HepG2 (cell line): ENCODE measurements around the gene RMI2. TPM values are rescaled to one million over a fixed set of nuclear protein-coding genes. Genes with fewer than 3 reads are reported as not detected.
A peak's percentile ranks its signal among the peaks of the same experiment; 100 is the strongest.

Source experiments
- CEBPG ChIP-seq: IDR thresholded peaks from 2 replicates; pipeline ENCODE4 v1.6.1; 2016
- GLI4 ChIP-seq: sonication (generic); formaldehyde crosslinking; IDR thresholded peaks from 2 replicates; pipeline ENCODE4 v1.5.1; 2020; ENCODE audit warnings: missing genetic modification reagents, mild to moderate bottlenecking, moderate library complexity, borderline replicate concordance
- ISL2 ChIP-seq: sonication (generic); formaldehyde crosslinking; IDR thresholded peaks from 2 replicates; pipeline ENCODE4 v1.5.0; 2020; ENCODE audit warnings: missing genetic modification reagents
- KMT2A ChIP-seq: sonication (generic); formaldehyde crosslinking; IDR thresholded peaks from 2 replicates; pipeline ENCODE4 v1.4.0; 2020; ENCODE audit warnings: missing genetic modification reagents
- MAZ ChIP-seq, 2 experiments: sonication (generic) in 1 of 2; formaldehyde crosslinking in 1 of 2; IDR thresholded peaks; 2 replicates each; pipeline versions ENCODE4 v1.5.0 to v1.6.1; 2012 to 2020; ENCODE audit warnings: low read depth in 2 of 2, mild to moderate bottlenecking in 2 of 2, borderline replicate concordance in 1 of 2, improper control_type of control experiment in 1 of 2, low read length in 1 of 2, missing genetic modification reagents in 1 of 2, moderate library complexity in 1 of 2
- MED13 ChIP-seq: sonication (generic); formaldehyde crosslinking; IDR thresholded peaks from 2 replicates; pipeline ENCODE4 v1.5.0; 2020; ENCODE audit warnings: missing genetic modification reagents
- MXD4 ChIP-seq: IDR thresholded peaks from 2 replicates; pipeline ENCODE4 v1.6.1; 2016; ENCODE audit warnings: mild to moderate bottlenecking, missing biosample characterization, missing genetic modification reagents
- SATB2 ChIP-seq: sonication (generic); formaldehyde crosslinking; IDR thresholded peaks from 2 replicates; pipeline ENCODE4 v1.5.0; 2020; ENCODE audit warnings: missing genetic modification reagents
- TOPORS ChIP-seq: sonication (generic); formaldehyde crosslinking; IDR thresholded peaks from 2 replicates; pipeline ENCODE4 v1.8.0; 2023; ENCODE audit warnings: mild to moderate bottlenecking, missing genetic modification reagents
- ZNF382 ChIP-seq: sonication (generic); formaldehyde crosslinking; IDR thresholded peaks from 2 replicates; pipeline ENCODE4 v1.5.0; 2020; ENCODE audit warnings: missing genetic modification reagents, mild to moderate bottlenecking, borderline replicate concordance
- ZNF564 ChIP-seq: sonication (generic); formaldehyde crosslinking; IDR thresholded peaks from 2 replicates; pipeline ENCODE4 v1.8.1; 2023; ENCODE audit warnings: mild to moderate bottlenecking, missing genetic modification reagents
- ZNF569 ChIP-seq: sonication (generic); formaldehyde crosslinking; IDR thresholded peaks from 2 replicates; pipeline ENCODE4 v1.5.0; 2020; ENCODE audit warnings: mild to moderate bottlenecking, missing genetic modification reagents, moderate library complexity, borderline replicate concordance
- ZNF776 ChIP-seq: sonication (generic); formaldehyde crosslinking; IDR thresholded peaks from 2 replicates; pipeline ENCODE4 v1.4.0; 2020; ENCODE audit warnings: mild to moderate bottlenecking, missing genetic modification reagents
- polyA plus RNA-seq, 8 experiments: library from polyadenylated mRNA; depleted of rRNA in 3 of 8; stranded (reverse) in 7 of 8; unstranded in 1 of 8; fragments of >200 nt; fragmentation: Illumina TruSeq in 4 of 8; extraction: Trizol in 4 of 8; gene quantifications; 2 replicates each; pipeline versions ENCODE4 v1.2.1 to v1.2.3, GENCODE V29; 2011 to 2016; ENCODE audit warnings: low read depth in 4 of 8, missing spikeins in 1 of 8, mixed read lengths in 1 of 8; ENCODE audit not compliant: insufficient read depth in 1 of 8
- total RNA-seq, 5 experiments: library from RNA; depleted of rRNA; stranded (reverse); fragments of >200 nt; fragmentation: Illumina TruSeq; extraction: Trizol; gene quantifications; 2 replicates each; pipeline ENCODE4 v1.2.3, GENCODE V29; 2016; ENCODE audit warnings: low read depth in 1 of 5
- TF ChIP-seq, protein P1 (sequence below), 2 experiments: fragments of 450-650 bp in 1 of 2; sonication (generic) in 1 of 2; formaldehyde crosslinking in 1 of 2; IDR thresholded peaks; 2 replicates each; pipeline versions ENCODE4 v1.6.1 to v1.8.0; 2016 to 2022; ENCODE audit warnings: antibody characterized with exemption in 1 of 2, mild to moderate bottlenecking in 1 of 2, missing genetic modification reagents in 1 of 2
- TF ChIP-seq, protein P2 (sequence below): IDR thresholded peaks from 2 replicates; pipeline ENCODE4 v1.6.1; 2016; ENCODE audit warnings: low read depth, control low read depth
- TF ChIP-seq, protein P3 (sequence below): sonication (generic); formaldehyde crosslinking; IDR thresholded peaks from 2 replicates; pipeline ENCODE4 v1.4.0; 2020; ENCODE audit warnings: missing genetic modification reagents, borderline replicate concordance
- TF ChIP-seq, protein P4 (sequence below): IDR thresholded peaks from 2 replicates; pipeline ENCODE4 v1.6.1; 2012; ENCODE audit warnings: inconsistent platforms

Gene RMI2
- total and polyA plus RNA-seq, 2 of the 13 experiments (the other 11 are each of a cell fraction or from before 2014, with no cell fraction given): 24.5 to 55.7 TPM

DNA sequence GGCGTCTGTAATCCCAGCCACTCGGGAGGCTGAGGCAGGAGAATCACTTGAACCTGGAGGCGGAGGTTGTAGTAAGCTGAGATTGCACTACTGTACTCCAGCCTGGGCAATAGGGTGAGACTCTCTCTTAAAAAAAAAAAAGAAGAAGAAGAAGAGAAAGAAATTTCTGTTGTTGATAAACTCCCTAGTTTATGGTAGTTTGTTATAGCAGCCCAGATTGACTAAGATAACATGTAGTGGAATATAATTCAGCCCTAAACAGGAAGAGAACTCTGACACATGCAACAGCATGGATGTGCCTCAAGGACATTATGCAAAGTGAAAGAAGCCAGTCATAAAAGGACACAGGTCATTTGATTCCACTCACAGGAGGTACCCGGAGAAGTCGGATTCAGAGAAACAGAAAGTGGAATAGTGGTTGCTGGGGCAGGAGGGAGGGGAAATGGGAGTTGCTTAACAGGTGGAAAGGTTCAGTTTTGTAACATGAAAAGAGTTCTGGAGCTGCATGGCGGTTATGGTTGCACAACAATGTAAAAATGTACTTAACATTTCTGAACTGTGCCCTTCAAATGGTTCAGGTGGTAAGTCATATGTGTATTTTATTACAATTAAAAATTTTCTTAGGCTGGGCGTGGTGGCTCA is 38.1 kb upstream of the RMI2 start (continued):
- TF ChIP-seq, protein P1, sequence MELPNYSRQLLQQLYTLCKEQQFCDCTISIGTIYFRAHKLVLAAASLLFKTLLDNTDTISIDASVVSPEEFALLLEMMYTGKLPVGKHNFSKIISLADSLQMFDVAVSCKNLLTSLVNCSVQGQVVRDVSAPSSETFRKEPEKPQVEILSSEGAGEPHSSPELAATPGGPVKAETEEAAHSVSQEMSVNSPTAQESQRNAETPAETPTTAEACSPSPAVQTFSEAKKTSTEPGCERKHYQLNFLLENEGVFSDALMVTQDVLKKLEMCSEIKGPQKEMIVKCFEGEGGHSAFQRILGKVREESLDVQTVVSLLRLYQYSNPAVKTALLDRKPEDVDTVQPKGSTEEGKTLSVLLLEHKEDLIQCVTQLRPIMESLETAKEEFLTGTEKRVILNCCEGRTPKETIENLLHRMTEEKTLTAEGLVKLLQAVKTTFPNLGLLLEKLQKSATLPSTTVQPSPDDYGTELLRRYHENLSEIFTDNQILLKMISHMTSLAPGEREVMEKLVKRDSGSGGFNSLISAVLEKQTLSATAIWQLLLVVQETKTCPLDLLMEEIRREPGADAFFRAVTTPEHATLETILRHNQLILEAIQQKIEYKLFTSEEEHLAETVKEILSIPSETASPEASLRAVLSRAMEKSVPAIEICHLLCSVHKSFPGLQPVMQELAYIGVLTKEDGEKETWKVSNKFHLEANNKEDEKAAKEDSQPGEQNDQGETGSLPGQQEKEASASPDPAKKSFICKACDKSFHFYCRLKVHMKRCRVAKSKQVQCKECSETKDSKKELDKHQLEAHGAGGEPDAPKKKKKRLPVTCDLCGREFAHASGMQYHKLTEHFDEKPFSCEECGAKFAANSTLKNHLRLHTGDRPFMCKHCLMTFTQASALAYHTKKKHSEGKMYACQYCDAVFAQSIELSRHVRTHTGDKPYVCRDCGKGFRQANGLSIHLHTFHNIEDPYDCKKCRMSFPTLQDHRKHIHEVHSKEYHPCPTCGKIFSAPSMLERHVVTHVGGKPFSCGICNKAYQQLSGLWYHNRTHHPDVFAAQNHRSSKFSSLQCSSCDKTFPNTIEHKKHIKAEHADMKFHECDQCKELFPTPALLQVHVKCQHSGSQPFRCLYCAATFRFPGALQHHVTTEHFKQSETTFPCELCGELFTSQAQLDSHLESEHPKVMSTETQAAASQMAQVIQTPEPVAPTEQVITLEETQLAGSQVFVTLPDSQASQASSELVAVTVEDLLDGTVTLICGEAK (IDR thresholded peaks at IDR 0.05): no peak
- TF ChIP-seq, protein P1 (CRISPR knock-in tag; IDR thresholded peaks at IDR 0.05): no peak; the same call in 1 of the 2 replicates
- TF ChIP-seq, protein P2, sequence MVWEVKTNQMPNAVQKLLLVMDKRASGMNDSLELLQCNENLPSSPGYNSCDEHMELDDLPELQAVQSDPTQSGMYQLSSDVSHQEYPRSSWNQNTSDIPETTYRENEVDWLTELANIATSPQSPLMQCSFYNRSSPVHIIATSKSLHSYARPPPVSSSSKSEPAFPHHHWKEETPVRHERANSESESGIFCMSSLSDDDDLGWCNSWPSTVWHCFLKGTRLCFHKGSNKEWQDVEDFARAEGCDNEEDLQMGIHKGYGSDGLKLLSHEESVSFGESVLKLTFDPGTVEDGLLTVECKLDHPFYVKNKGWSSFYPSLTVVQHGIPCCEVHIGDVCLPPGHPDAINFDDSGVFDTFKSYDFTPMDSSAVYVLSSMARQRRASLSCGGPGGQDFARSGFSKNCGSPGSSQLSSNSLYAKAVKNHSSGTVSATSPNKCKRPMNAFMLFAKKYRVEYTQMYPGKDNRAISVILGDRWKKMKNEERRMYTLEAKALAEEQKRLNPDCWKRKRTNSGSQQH (CRISPR knock-in tag): no peak
- TF ChIP-seq, protein P3, sequence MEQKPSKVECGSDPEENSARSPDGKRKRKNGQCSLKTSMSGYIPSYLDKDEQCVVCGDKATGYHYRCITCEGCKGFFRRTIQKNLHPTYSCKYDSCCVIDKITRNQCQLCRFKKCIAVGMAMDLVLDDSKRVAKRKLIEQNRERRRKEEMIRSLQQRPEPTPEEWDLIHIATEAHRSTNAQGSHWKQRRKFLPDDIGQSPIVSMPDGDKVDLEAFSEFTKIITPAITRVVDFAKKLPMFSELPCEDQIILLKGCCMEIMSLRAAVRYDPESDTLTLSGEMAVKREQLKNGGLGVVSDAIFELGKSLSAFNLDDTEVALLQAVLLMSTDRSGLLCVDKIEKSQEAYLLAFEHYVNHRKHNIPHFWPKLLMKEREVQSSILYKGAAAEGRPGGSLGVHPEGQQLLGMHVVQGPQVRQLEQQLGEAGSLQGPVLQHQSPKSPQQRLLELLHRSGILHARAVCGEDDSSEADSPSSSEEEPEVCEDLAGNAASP (CRISPR knock-in tag): peak; percentile 80; the same call in 1 of the 2 replicates
- TF ChIP-seq ISL2 (CRISPR knock-in tag) (peak; percentile 79), KMT2A (peak; percentile 23; the same call in 1 of the 2 replicates), ZNF382 (CRISPR knock-in tag) (no peak), GLI4 (CRISPR knock-in tag) (no peak), SATB2 (no peak), ZNF569 (no peak), ZNF776 (CRISPR knock-in tag) (no peak), MXD4 (no peak), TOPORS (CRISPR knock-in tag) (0 out of 2 replicates have a peak, but pooled peaks have one; percentile 36), MED13 (no peak; the same call in 1 of the 2 replicates), CEBPG (peak; percentile 99), ZNF564 (CRISPR knock-in tag) (no peak), MAZ (IDR thresholded peaks at IDR 0.05; ENCODE audit: borderline replicate concordance, low read depth, low read length) (no peak; the same call in 1 of the 2 replicates), MAZ (CRISPR knock-in tag; IDR thresholded peaks at IDR 0.05; ENCODE audit: low read depth) (0 out of 2 replicates have a peak, but pooled peaks have one; percentile 77)
- TF ChIP-seq, protein P4, sequence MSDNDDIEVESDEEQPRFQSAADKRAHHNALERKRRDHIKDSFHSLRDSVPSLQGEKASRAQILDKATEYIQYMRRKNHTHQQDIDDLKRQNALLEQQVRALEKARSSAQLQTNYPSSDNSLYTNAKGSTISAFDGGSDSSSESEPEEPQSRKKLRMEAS: peak; percentile 56; the same call in 1 of the 2 replicates
